ENCODE results near the gene PHF8. TPM values are rescaled to one million over a fixed set of nuclear protein-coding genes. Genes with fewer than 3 reads are reported as not detected.

PHF8 gene
- total and polyA plus RNA-seq, 9 of the 15 experiments (the other 6 are each of a cell fraction or from before 2014, with no cell fraction given) = 2.5 to 25.7 (median 12.1) TPM

- TF ChIP-seq EZH2 (IDR thresholded peaks at IDR 0.05; ENCODE audit: borderline replicate concordance, low read depth, low read length) (no peak), SMARCA4 (IDR thresholded peaks at IDR 0.05) (no peak), NFIX (CRISPR knock-in tag; IDR thresholded peaks at IDR 0.05; ENCODE audit: low read depth) (no peak), TAF7 (tag; IDR thresholded peaks at IDR 0.05) (peak; percentile 33; the same call in 1 of the 2 replicates), PYGO2 (tag; IDR thresholded peaks at IDR 0.05) (no peak), PPARD (CRISPR knock-in tag; IDR thresholded peaks at IDR 0.05) (no peak), MAZ (CRISPR knock-in tag; conservative IDR thresholded peaks at IDR 0.05 in 1 of 2, IDR thresholded peaks at IDR 0.05 in 1 of 2) (peak in 1 of 2 experiments; percentile 42; a peak in 1 of 4 replicates), TCF3 (CRISPR knock-in tag; IDR thresholded peaks at IDR 0.05) (no peak), PHF21A (IDR thresholded peaks at IDR 0.05; ENCODE audit: borderline replicate concordance, low read depth) (0 out of 2 replicates have a peak, but pooled peaks have one; percentile 38), CBX8 (IDR thresholded peaks at IDR 0.05; ENCODE audit: borderline replicate concordance, extremely low read depth, low read depth, low read length, poor library complexity, severe bottlenecking) (no peak), NKRF (IDR thresholded peaks at IDR 0.05; ENCODE audit: borderline replicate concordance) (no peak), HDAC2 (IDR thresholded peaks at IDR 0.05) (peak; percentile 27; the same call in 1 of the 2 replicates), HMG20A (CRISPR knock-in tag; conservative IDR thresholded peaks at IDR 0.05) (no peak), PHF20 (IDR thresholded peaks at IDR 0.05; ENCODE audit: partially characterized antibody) (peak; percentile 89), ZNF431 (CRISPR knock-in tag; IDR thresholded peaks at IDR 0.05) (no peak), ELF2 (CRISPR knock-in tag; IDR thresholded peaks at IDR 0.05) (peak; percentile 96), ZNF444 (CRISPR knock-in tag; IDR thresholded peaks at IDR 0.05) (no peak), ZNF197 (CRISPR knock-in tag; IDR thresholded peaks at IDR 0.05; ENCODE audit: low read depth) (no peak; the same call in 1 of the 2 replicates)
- TF ChIP-seq, protein P1, sequence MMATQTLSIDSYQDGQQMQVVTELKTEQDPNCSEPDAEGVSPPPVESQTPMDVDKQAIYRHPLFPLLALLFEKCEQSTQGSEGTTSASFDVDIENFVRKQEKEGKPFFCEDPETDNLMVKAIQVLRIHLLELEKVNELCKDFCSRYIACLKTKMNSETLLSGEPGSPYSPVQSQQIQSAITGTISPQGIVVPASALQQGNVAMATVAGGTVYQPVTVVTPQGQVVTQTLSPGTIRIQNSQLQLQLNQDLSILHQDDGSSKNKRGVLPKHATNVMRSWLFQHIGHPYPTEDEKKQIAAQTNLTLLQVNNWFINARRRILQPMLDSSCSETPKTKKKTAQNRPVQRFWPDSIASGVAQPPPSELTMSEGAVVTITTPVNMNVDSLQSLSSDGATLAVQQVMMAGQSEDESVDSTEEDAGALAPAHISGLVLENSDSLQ (IDR thresholded peaks at IDR 0.05) = peak; percentile 85
- TF ChIP-seq, protein P2, sequence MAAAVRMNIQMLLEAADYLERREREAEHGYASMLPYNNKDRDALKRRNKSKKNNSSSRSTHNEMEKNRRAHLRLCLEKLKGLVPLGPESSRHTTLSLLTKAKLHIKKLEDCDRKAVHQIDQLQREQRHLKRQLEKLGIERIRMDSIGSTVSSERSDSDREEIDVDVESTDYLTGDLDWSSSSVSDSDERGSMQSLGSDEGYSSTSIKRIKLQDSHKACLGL (CRISPR knock-in tag; IDR thresholded peaks at IDR 0.05; ENCODE audit: borderline replicate concordance, poor library complexity, severe bottlenecking) = no peak
- TF ChIP-seq, protein P3, sequence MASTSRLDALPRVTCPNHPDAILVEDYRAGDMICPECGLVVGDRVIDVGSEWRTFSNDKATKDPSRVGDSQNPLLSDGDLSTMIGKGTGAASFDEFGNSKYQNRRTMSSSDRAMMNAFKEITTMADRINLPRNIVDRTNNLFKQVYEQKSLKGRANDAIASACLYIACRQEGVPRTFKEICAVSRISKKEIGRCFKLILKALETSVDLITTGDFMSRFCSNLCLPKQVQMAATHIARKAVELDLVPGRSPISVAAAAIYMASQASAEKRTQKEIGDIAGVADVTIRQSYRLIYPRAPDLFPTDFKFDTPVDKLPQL (IDR thresholded peaks at IDR 0.05; ENCODE audit: extremely low read depth, insufficient read length) = no peak
- TF ChIP-seq, protein P4, sequence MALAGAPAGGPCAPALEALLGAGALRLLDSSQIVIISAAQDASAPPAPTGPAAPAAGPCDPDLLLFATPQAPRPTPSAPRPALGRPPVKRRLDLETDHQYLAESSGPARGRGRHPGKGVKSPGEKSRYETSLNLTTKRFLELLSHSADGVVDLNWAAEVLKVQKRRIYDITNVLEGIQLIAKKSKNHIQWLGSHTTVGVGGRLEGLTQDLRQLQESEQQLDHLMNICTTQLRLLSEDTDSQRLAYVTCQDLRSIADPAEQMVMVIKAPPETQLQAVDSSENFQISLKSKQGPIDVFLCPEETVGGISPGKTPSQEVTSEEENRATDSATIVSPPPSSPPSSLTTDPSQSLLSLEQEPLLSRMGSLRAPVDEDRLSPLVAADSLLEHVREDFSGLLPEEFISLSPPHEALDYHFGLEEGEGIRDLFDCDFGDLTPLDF (CRISPR knock-in tag; IDR thresholded peaks at IDR 0.05) = no peak
These were observed at the start of gene PHF8 (continued) for GRCh38 chrX:54044126-54044876.

Data from K562 (cell line).